Upper lobe of left lung (tissue), 6 donors: ENCODE results near the gene FGF14. TPM values are rescaled to one million over a fixed set of nuclear protein-coding genes. Genes with fewer than 3 reads are reported as not detected.

Source experiments
- ATAC-seq, 2 donors: fragments of 200-7000 bp; cut with Tn5 transposase; one replicate each; pipeline ENCODE4 v1.9.1; 2022; ENCODE audit warnings: mild to moderate bottlenecking in 2 of 2, moderate library complexity in 2 of 2; ENCODE audit not compliant: low FRiP score in 2 of 2
- DNase-seq, 2 donors: peaks; one replicate each; pipeline ENCODE4 v3.0.0-alpha.2; 2019 to 2020
- H3K27ac ChIP-seq, 4 donors: fragments of 200-600 bp; sonication (generic); one replicate each; pipeline ENCODE4 v1.5.1; 2016 to 2019
- H3K27me3 ChIP-seq, 4 donors: fragments of 200-600 bp; sonication (generic); one replicate each; pipeline ENCODE4 v1.5.1; 2017 to 2019
- H3K36me3 ChIP-seq, 4 donors: fragments of 200-600 bp; sonication (generic); one replicate each; pipeline ENCODE4 v1.5.1; 2016 to 2019
- H3K4me1 ChIP-seq, 4 donors: fragments of 200-600 bp; sonication (generic); one replicate each; pipeline ENCODE4 v1.5.1; 2018 to 2019
- H3K4me3 ChIP-seq, 4 donors: fragments of 200-600 bp; sonication (generic); one replicate each; pipeline ENCODE4 v1.5.1; 2017 to 2019; ENCODE audit warnings: mild to moderate bottlenecking in 2 of 4, moderate library complexity in 1 of 4
- H3K9me3 ChIP-seq, 4 donors: fragments of 200-600 bp; sonication (generic); one replicate each; pipeline ENCODE4 v1.5.1; 2018 to 2019
- CTCF ChIP-seq, 6 experiments: fragments of 450-650 bp in 4 of 6; fragments of 200-600 bp in 2 of 6; sonication (generic) in 2 of 6; IDR thresholded peaks; one replicate each; pipeline ENCODE4 v1.5.1; 2016 to 2019; ENCODE audit warnings: antibody characterized with exemption in 6 of 6
- EP300 ChIP-seq, 4 donors: sonication (generic); formaldehyde crosslinking; IDR thresholded peaks; one replicate each; pipeline ENCODE4 v1.5.1; 2017; ENCODE audit warnings: antibody characterized with exemption in 4 of 4, control low read depth in 2 of 4
- POLR2A ChIP-seq, 4 donors: fragments of 450-650 bp; IDR thresholded peaks; one replicate each; pipeline ENCODE4 v1.5.1; 2016 to 2017; ENCODE audit warnings: antibody characterized with exemption in 4 of 4, mild to moderate bottlenecking in 2 of 4
- POLR2AphosphoS5 ChIP-seq, 2 donors: sonication (generic); formaldehyde crosslinking; IDR thresholded peaks; one replicate each; pipeline ENCODE4 v1.5.1; 2017; ENCODE audit warnings: antibody characterized with exemption in 2 of 2
- WGBS, 2 donors: methylation state at CpG; one replicate each; pipeline ENCODE4 v1.1.5; 2017 to 2018; 5-methylcytosine and 5-hydroxymethylcytosine counted together
- total RNA-seq, 6 donors: library from RNA; depleted of rRNA in 4 of 6; stranded (reverse); fragments of >200 nt in 4 of 6; gene quantifications; one replicate each; pipeline versions ENCODE4 v1.1.0 to v1.2.1, GENCODE V29; 2016 to 2021
- donor health status: DM: no; HTN: no; CAD: no; lungs with moderate emphysema.
- donor health status: DM: no; HTN: yes; CAD: no; lungs with severe emphysema.

The FGF14 gene
- total RNA-seq, 6 donors from 2014 or later: 0.80 to 8.4 (median 4.1) TPM

- WGBS, 2 donors: 58 to 70% methylated on average over 6 of the region's 6 CpGs
- Histone ChIP-seq H3K27ac (no peak overlapping the region), H3K27me3 (no peaks in the 10 kb centered on the region), H3K4me1 (no peaks in the 10 kb centered on the region), H3K36me3 (no peaks in the 10 kb centered on the region), H3K9me3 (no peaks in the 10 kb centered on the region), H3K4me3 (no peak overlapping the region)
- ATAC-seq (no peak), DNase-seq (no peak)
- no peak for TF ChIP-seq EP300 (IDR thresholded peaks at IDR 0.05)
- no peak for TF ChIP-seq POLR2A (IDR thresholded peaks at IDR 0.05)
- TF ChIP-seq CTCF (IDR thresholded peaks at IDR 0.05): no peak
- TF ChIP-seq POLR2AphosphoS5 (IDR thresholded peaks at IDR 0.05): no peak
These were observed 646.5 kb downstream of the FGF14 start for GRCh38 chr13:101755228-101755887.

- WGBS, 2 donors: 87% methylated on average over 3 of the region's 3 CpGs
These were observed 649.4 kb downstream of the FGF14 start for GRCh38 chr13:101752432-101752831.

GRCh38 chr13:101751488-101751887 lies 650.4 kb downstream of the FGF14 start:
- Histone ChIP-seq H3K4me3 (no peak overlapping the region), H3K36me3 (no peaks in the 10 kb centered on the region), H3K27ac (no peak overlapping the region), H3K27me3 (no peaks in the 10 kb centered on the region), H3K4me1 (no peaks in the 10 kb centered on the region), H3K9me3 (no peaks in the 10 kb centered on the region)
- ATAC-seq (no peak), DNase-seq (no peak)
- 6 to 7% methylated on average over 3 of the region's 3 CpGs for WGBS, 2 donors
- TF ChIP-seq EP300 (IDR thresholded peaks at IDR 0.05): no peak
- no peak for TF ChIP-seq CTCF (IDR thresholded peaks at IDR 0.05)
- no peak for TF ChIP-seq POLR2AphosphoS5 (IDR thresholded peaks at IDR 0.05)
- TF ChIP-seq POLR2A (IDR thresholded peaks at IDR 0.05): no peak

More at GRCh38 chr13:101752432-101752831, 649.4 kb downstream of the FGF14 start:
- Histone ChIP-seq H3K36me3 (no peaks in the 10 kb centered on the region), H3K27me3 (no peaks in the 10 kb centered on the region), H3K9me3 (no peaks in the 10 kb centered on the region), H3K4me1 (no peaks in the 10 kb centered on the region), H3K27ac (no peak overlapping the region), H3K4me3 (no peak overlapping the region)
- DNase-seq (no peak), ATAC-seq (no peak)
- TF ChIP-seq POLR2AphosphoS5 (IDR thresholded peaks at IDR 0.05) (no peak), EP300 (IDR thresholded peaks at IDR 0.05) (no peak), CTCF (IDR thresholded peaks at IDR 0.05) (no peak), POLR2A (IDR thresholded peaks at IDR 0.05) (no peak)

- 91 to 95% methylated on average over 1 of the region's 1 CpG for WGBS, 2 donors
- TF ChIP-seq POLR2A (IDR thresholded peaks at IDR 0.05): no peak
- no peak for TF ChIP-seq POLR2AphosphoS5 (IDR thresholded peaks at IDR 0.05)
- no peak for TF ChIP-seq EP300 (IDR thresholded peaks at IDR 0.05)
- H3K36me3 ChIP-seq: no peaks in the 10 kb centered on the region
- H3K4me1 ChIP-seq: no peaks in the 10 kb centered on the region
- no peaks in the 10 kb centered on the region for H3K9me3 ChIP-seq
- H3K4me3 ChIP-seq: no peak overlapping the region
- no peaks in the 10 kb centered on the region for H3K27me3 ChIP-seq
- H3K27ac ChIP-seq: no peak overlapping the region
- DNase-seq (no peak), ATAC-seq (no peak)
These were observed 652.3 kb downstream of the FGF14 start for GRCh38 chr13:101749584-101749983.

- H3K27ac ChIP-seq: no peak overlapping the region
These were observed 654.8 kb downstream of the FGF14 start for GRCh38 chr13:101747039-101747438.

More at GRCh38 chr13:101747039-101747438, 654.8 kb downstream of the FGF14 start:
- DNase-seq (no peak), ATAC-seq (no peak)
- 90 to 97% methylated on average over 1 of the region's 1 CpG for WGBS, 2 donors
- Histone ChIP-seq H3K4me1 (no peaks in the 10 kb centered on the region), H3K27me3 (no peaks in the 10 kb centered on the region), H3K4me3 (no peak overlapping the region), H3K36me3 (no peaks in the 10 kb centered on the region), H3K9me3 (no peaks in the 10 kb centered on the region)
- TF ChIP-seq POLR2AphosphoS5 (IDR thresholded peaks at IDR 0.05): no peak
- TF ChIP-seq EP300 (IDR thresholded peaks at IDR 0.05): no peak
- TF ChIP-seq POLR2A (IDR thresholded peaks at IDR 0.05): no peak
- no peak for TF ChIP-seq CTCF (IDR thresholded peaks at IDR 0.05)
